Cardiac fibroblast (primary cell): ENCODE data around the gene GSG1.

Source experiments
- DNase-seq, 2 donors: peaks; one replicate each; pipeline versions ENCODE4 v3.0.0 to v3.0.0-alpha.2; 2010; ENCODE audit warnings: low read depth in 2 of 2
- H3K4me3 ChIP-seq, 2 donors: replicated peaks in 1 of 2; 1 replicate in 1 of 2; 2 replicates in 1 of 2; pipeline ENCODE4 v1.5.1; 2011; ENCODE audit warnings: low read depth in 2 of 2, low read length in 2 of 2, mild to moderate bottlenecking in 2 of 2, moderate library complexity in 1 of 2
- TF ChIP-seq, protein P1 (sequence below): IDR thresholded peaks from one replicate; pipeline ENCODE4 v1.5.1; 2011; ENCODE audit warnings: low read depth, mild to moderate bottlenecking, low read length, inconsistent platforms

The GSG1 gene

DNA sequence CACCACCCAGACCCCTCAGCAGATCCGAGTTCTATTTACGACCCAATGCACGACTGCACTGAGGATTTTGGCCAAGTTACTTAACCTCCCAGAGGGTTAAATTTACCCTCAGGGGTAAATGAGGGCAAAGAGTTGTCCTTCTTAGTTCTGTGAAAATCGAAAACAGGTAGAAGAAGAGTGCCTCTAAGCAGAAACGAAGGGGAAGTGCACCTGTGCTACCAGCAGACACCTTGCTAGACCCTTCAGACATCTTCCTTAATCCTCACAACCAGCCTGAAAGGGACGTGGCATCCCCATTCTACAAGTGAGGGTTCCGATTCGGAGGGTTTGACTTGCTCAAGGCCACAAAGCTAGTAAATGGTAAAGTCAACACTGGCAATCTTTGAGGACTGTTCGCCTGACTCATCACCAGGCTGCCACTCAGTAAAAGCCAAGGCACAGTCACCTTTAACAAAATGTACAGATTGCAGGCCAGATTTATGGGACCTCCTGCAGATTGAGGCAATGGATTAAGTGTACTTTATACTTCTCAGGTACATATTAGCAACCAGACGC is 1.6 kb downstream of the GSG1 start:
- peak overlapping the region in 1 of 2 donors; percentile 48 for H3K4me3 ChIP-seq
- TF ChIP-seq, protein P1, sequence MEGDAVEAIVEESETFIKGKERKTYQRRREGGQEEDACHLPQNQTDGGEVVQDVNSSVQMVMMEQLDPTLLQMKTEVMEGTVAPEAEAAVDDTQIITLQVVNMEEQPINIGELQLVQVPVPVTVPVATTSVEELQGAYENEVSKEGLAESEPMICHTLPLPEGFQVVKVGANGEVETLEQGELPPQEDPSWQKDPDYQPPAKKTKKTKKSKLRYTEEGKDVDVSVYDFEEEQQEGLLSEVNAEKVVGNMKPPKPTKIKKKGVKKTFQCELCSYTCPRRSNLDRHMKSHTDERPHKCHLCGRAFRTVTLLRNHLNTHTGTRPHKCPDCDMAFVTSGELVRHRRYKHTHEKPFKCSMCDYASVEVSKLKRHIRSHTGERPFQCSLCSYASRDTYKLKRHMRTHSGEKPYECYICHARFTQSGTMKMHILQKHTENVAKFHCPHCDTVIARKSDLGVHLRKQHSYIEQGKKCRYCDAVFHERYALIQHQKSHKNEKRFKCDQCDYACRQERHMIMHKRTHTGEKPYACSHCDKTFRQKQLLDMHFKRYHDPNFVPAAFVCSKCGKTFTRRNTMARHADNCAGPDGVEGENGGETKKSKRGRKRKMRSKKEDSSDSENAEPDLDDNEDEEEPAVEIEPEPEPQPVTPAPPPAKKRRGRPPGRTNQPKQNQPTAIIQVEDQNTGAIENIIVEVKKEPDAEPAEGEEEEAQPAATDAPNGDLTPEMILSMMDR, result no peak
- DNase-seq, result peak in 1 of 2 donors; percentile 66

DNA sequence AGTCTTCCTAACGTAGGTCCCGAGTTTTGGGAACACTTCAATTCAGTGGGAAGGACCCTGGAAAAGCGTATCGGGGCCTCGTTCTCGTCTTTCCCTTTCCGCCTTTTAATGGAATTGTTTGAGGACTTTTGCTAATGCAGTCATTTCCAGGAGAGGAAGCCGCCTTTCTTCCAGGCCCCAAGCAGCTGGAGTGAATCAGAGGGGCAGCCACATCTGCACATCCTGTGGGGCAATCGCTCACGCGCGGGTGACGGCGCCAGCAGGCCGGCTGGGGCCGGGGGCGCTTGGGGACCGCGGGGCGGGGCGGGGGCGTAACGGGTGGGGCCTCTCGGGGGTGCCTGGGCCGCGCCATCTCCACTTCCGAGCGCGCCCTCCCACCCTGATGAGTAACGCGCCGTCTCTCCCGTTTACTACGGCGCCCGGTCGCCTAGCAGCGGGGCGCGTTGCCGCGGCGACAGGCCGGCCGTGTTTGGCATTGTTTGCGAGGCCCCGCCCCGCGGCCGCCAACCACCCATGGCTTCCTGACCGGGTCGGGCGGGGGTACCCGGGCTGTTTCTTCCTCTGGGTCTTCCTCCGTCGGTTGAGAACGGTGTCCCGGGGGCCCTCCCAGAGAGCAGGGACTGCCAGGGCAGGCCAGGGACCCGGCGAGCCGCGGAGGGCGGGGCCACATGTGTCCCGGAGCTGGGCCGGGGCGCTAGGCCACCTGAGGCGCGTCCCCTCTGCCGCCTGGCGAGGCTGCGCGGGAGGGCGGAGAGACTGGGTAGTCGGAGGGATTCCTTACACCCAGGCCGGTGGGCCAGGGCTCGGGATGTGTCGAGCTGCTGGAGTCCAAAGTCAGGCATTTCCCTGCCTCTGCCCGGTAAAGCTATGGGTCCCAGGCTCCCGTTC is 2.3 kb downstream of the GSG1 start:
- H3K4me3 ChIP-seq, result peak overlapping the region; percentile 23 to 48
- DNase-seq, result peak; percentile 96 to 97
- TF ChIP-seq, protein P1, result no peak

DNA sequence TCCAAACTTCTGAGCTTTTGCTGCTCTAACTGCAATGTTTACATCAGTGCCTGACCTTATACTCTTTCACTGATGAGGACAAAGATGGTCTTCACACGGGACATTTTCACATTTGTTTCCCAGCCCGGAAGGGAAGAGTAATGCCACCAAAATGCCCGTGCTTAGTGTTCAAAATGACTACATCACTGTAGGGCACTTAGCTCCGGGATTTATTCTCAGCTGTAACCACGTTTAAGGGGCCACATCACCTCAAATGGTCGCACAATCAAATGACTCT is 2.9 kb downstream of the GSG1 start:
- no peak for DNase-seq
- TF ChIP-seq, protein P1, result no peak
- peak overlapping the region in 1 of 2 donors; percentile 33 for H3K4me3 ChIP-seq

- DNase-seq, result no peak
- no peak overlapping the region for H3K4me3 ChIP-seq
- TF ChIP-seq, protein P1, result no peak
Observed at GRCh38 chr12:13099844-13100604, 3.4 kb downstream of the GSG1 start.

- TF ChIP-seq, protein P1, result no peak
- peak; percentile 35 to 51 for DNase-seq
- no peak overlapping the region for H3K4me3 ChIP-seq
Observed at GRCh38 chr12:13099066-13099843, 4.2 kb downstream of the GSG1 start.

- DNase-seq, result peak; percentile 38 to 49
- TF ChIP-seq, protein P1, result no peak
- H3K4me3 ChIP-seq, result peak overlapping the region in 1 of 2 donors; percentile 41
Observed at GRCh38 chr12:13097491-13098011, 5.9 kb downstream of the GSG1 start.
